Gastroesophageal sphincter (tissue), 3 donors: ENCODE results near the gene MCRIP2.

Experiments used
- CTCF ChIP-seq, 4 experiments: fragments of 200-600 bp in 2 of 4; fragments of 450-650 bp in 2 of 4; sonication (generic) in 1 of 4; IDR thresholded peaks; one replicate each; pipeline ENCODE4 v1.5.1; 2017 to 2019; ENCODE audit warnings: antibody characterized with exemption in 4 of 4, mild to moderate bottlenecking in 2 of 4, moderate library complexity in 2 of 4
- EP300 ChIP-seq: sonication (generic); formaldehyde crosslinking; IDR thresholded peaks from one replicate; pipeline ENCODE4 v1.6.1; 2017; ENCODE audit warnings: antibody characterized with exemption, mild to moderate bottlenecking
- POLR2A ChIP-seq, 2 donors: fragments of 450-650 bp; IDR thresholded peaks; one replicate each; pipeline ENCODE4 v1.6.1; 2017; ENCODE audit warnings: antibody characterized with exemption in 2 of 2, mild to moderate bottlenecking in 2 of 2, moderate library complexity in 1 of 2
- POLR2AphosphoS5 ChIP-seq: sonication (generic); formaldehyde crosslinking; IDR thresholded peaks from one replicate; pipeline ENCODE4 v1.6.1; 2017; ENCODE audit warnings: antibody characterized with exemption

DNA sequence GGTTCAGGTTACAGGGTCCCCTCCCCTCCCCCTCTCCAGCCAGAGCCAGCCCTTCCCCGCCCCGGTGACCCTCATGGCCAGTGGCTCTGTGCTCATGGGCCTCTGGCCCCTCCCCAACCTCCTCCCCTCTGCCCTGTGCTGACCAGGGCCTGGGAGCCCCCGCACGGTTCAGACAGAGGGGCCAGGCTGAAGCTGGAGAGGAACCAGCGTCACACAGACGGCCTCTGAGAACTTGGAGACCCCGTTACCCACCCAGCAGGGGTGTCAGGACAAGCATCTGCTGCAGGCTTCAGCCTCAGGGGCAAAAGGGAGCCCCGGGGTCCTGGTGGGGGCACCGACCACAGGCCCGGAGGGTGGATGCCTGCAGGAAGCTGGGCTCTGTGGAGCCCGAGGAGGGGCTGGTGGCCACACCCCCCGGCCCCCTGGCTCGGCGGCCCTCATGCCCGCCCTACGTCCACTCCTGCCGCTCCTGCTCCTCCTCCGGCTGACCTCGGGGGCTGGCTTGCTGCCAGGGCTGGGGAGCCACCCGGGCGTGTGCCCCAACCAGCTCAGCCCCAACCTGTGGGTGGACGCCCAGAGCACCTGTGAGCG, 10.7 kb upstream of the MCRIP2 start, which contains the start of gene WFIKKN1:
- TF ChIP-seq CTCF (IDR thresholded peaks at IDR 0.05) = no peak
- TF ChIP-seq POLR2A (IDR thresholded peaks at IDR 0.05) = no peak
- TF ChIP-seq EP300 = no peak
- no peak for TF ChIP-seq POLR2AphosphoS5
